Caco-2 (cell line): Measurements from ENCODE around the gene TCF7L2. TPM values are rescaled to one million over a fixed set of nuclear protein-coding genes. Genes with fewer than 3 reads are reported as not detected.

Source experiments
- BruUV-seq: library from RNA; stranded (reverse); fragments of 400-500 nt; replicated peaks from 2 replicates; lab custom pipeline; 2021; lab: Mats Ljungman, UMichigan
- CTCF ChIA-PET: fragments of 300-600 bp; sonication (Branson Sonifier 250); formaldehyde crosslinking; loops from one replicate; lab custom pipeline; 2022; ENCODE audit warnings: antibody characterized with exemption; lab: Charles Lee
- POLR2A ChIA-PET: fragments of 300-600 bp; sonication (Branson Sonifier 250); formaldehyde crosslinking; loops from one replicate; lab custom pipeline; 2022; ENCODE audit warnings: antibody characterized with exemption; lab: Charles Lee
- DNase-seq, 2 experiments: peaks; one replicate each; pipeline versions ENCODE4 v3.0.0 to v3.0.0-alpha.2; 2020 to 2022
- H3K27me3 ChIP-seq: replicated peaks from 2 replicates; pipeline ENCODE4 v1.6.0; 2011; ENCODE audit warnings: low read length; ENCODE audit not compliant: control insufficient read depth, insufficient read depth
- H3K36me3 ChIP-seq: 2 replicates; pipeline ENCODE4 v1.5.1; 2011; ENCODE audit warnings: low read length; ENCODE audit not compliant: control insufficient read depth, insufficient read depth
- H3K4me1 ChIP-seq: fragments of 250-450 bp; sonication (Bioruptor Pico); 2 replicates; pipeline ENCODE4 v1.5.1; 2020; ENCODE audit warnings: mild to moderate bottlenecking
- H3K4me3 ChIP-seq: 2 replicates; pipeline ENCODE4 v1.5.1; 2011; ENCODE audit warnings: low read depth, mild to moderate bottlenecking, control low read depth, low read length
- H3K9me3 ChIP-seq: fragments of 250-450 bp; sonication (Bioruptor Pico); 2 replicates; pipeline ENCODE4 v1.5.1; 2020; ENCODE audit warnings: mild to moderate bottlenecking, moderate library complexity
- H3K27ac Mint-ChIP-seq: one replicate; pipeline ENCODE4 v1.8.0; 2022; ENCODE audit warnings: mixed read lengths; ENCODE audit not compliant: unreplicated experiment
- H3K27me3 Mint-ChIP-seq: one replicate; pipeline ENCODE4 v1.8.0; 2022; ENCODE audit warnings: mixed read lengths; ENCODE audit not compliant: insufficient read depth, unreplicated experiment
- H3K36me3 Mint-ChIP-seq: one replicate; pipeline ENCODE4 v1.8.0; 2022; ENCODE audit warnings: mild to moderate bottlenecking, mixed read lengths; ENCODE audit not compliant: insufficient read depth, unreplicated experiment
- H3K4me1 Mint-ChIP-seq: one replicate; pipeline ENCODE4 v1.8.0; 2022; ENCODE audit warnings: low read depth, mixed read lengths; ENCODE audit not compliant: unreplicated experiment
- H3K4me3 Mint-ChIP-seq: one replicate; pipeline ENCODE4 v1.8.0; 2022; ENCODE audit warnings: mild to moderate bottlenecking, moderate library complexity, mixed read lengths; ENCODE audit not compliant: unreplicated experiment
- H3K9me3 Mint-ChIP-seq: one replicate; pipeline ENCODE4 v1.8.0; 2022; ENCODE audit warnings: mixed read lengths; ENCODE audit not compliant: unreplicated experiment
- intact Hi-C: fragments of 100-400 bp; cut with micrococcal nuclease; formaldehyde crosslinking; loops from one replicate; pipeline ENCODE4 v1.10.0; 2022; ENCODE audit not compliant: unreplicated experiment
- total RNA-seq: library from RNA; stranded (reverse); gene quantifications from 2 replicates; pipeline ENCODE4 v1.2.3, GENCODE V29; 2022
- TF ChIP-seq, protein P1 (sequence below), 2 experiments: fragments of 200-600 bp in 1 of 2; IDR thresholded peaks; 1 replicate in 1 of 2; 2 replicates in 1 of 2; pipeline versions ENCODE4 v1.5.1 to v1.8.0; 2011 to 2022; ENCODE audit warnings: antibody characterized with exemption in 1 of 2, control low read depth in 1 of 2, inconsistent platforms in 1 of 2, low read depth in 1 of 2, low read length in 1 of 2, mild to moderate bottlenecking in 1 of 2, moderate library complexity in 1 of 2; ENCODE audit not compliant: insufficient read depth in 1 of 2, severe bottlenecking in 1 of 2, unreplicated experiment in 1 of 2

The TCF7L2 gene
- total RNA-seq, 1 experiment from 2014 or later: 45.4 TPM

DNA sequence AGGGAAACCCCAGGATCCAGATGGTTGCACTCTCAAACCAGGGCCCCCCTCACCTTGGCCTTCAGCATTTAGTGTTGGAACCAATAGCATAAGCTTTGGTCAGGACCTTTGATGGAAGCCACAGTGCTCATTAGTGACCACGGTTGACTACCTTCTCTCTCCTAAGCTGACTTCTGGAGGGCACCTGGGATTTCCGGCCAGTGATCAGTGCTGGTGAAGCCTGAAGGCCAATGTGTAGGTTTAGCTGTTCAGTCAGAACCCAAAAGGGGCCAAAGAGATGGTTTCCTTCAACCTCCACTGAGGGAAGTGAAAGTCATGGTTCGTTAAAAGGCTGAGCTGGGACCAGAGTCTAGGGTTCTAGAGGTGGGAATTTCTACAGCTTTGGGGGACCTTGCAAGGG is 46.4 kb downstream of the TCF7L2 start:
- TF ChIP-seq, protein P1, sequence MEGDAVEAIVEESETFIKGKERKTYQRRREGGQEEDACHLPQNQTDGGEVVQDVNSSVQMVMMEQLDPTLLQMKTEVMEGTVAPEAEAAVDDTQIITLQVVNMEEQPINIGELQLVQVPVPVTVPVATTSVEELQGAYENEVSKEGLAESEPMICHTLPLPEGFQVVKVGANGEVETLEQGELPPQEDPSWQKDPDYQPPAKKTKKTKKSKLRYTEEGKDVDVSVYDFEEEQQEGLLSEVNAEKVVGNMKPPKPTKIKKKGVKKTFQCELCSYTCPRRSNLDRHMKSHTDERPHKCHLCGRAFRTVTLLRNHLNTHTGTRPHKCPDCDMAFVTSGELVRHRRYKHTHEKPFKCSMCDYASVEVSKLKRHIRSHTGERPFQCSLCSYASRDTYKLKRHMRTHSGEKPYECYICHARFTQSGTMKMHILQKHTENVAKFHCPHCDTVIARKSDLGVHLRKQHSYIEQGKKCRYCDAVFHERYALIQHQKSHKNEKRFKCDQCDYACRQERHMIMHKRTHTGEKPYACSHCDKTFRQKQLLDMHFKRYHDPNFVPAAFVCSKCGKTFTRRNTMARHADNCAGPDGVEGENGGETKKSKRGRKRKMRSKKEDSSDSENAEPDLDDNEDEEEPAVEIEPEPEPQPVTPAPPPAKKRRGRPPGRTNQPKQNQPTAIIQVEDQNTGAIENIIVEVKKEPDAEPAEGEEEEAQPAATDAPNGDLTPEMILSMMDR (IDR thresholded peaks at IDR 0.05; ENCODE audit: insufficient read depth in 1 of 2, low read depth in 1 of 2, low read length in 1 of 2, severe bottlenecking in 1 of 2, unreplicated experiment in 1 of 2): no peak
- ChIA-PET CTCF (no interaction called here), POLR2A (no interaction called here)
- H3K9me3 Mint-ChIP-seq: no peaks in the 10 kb centered on the region
- H3K27me3 Mint-ChIP-seq: no peaks in the 10 kb centered on the region
- intact Hi-C loops: no loop called here
- no peak overlapping the region for H3K4me3 ChIP-seq
- peaks cover 24% of the 10 kb centered on the region for H3K36me3 Mint-ChIP-seq
- H3K36me3 ChIP-seq: peaks cover 1% of the 10 kb centered on the region
- peaks cover 22% of the 10 kb centered on the region for H3K4me1 Mint-ChIP-seq
- BruUV-seq: no TSS peak
- DNase-seq: no peak
- H3K4me3 Mint-ChIP-seq: no peak overlapping the region
- no peaks in the 10 kb centered on the region for H3K9me3 ChIP-seq
- no peak overlapping the region for H3K27ac Mint-ChIP-seq
- H3K27me3 ChIP-seq: no peaks in the 10 kb centered on the region
- H3K4me1 ChIP-seq: no peaks in the 10 kb centered on the region; the same call in 1 of the 2 replicates

DNA sequence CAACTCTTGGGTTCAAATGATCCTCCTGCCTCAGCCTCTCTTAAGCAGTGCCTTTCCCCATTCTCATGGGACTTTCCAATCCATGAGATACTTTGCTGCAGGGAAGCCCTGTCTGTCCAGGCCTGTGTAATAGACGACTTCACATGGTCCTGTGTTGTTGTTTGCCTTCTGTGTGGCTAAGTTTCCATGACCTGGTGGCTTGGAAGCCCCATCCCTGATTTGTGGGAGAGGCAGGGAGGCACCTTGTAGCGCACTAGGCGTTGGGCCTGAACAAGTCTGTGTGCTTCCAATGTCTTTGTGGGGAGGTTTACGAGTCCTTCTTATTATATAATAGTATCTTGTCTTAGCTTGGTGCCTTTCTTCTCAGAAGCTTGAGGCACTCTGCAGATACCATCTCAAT is 49.1 kb downstream of the TCF7L2 start:
- Histone ChIP-seq H3K4me1 (peaks cover 9% of the 10 kb centered on the region), H3K4me3 (no peak overlapping the region), H3K36me3 (no peaks in the 10 kb centered on the region), H3K9me3 (no peaks in the 10 kb centered on the region), H3K27me3 (no peaks in the 10 kb centered on the region)
- intact Hi-C loops: no loop called here
- POLR2A ChIA-PET: no interaction called here
- Mint-ChIP-seq H3K4me3 (no peak overlapping the region), H3K36me3 (peaks cover 28% of the 10 kb centered on the region), H3K27ac (no peak overlapping the region), H3K4me1 (peaks cover 34% of the 10 kb centered on the region), H3K9me3 (no peaks in the 10 kb centered on the region), H3K27me3 (no peaks in the 10 kb centered on the region)
- BruUV-seq: no TSS peak
- TF ChIP-seq, protein P1 (IDR thresholded peaks at IDR 0.05; ENCODE audit: insufficient read depth in 1 of 2, low read depth in 1 of 2, low read length in 1 of 2, severe bottlenecking in 1 of 2, unreplicated experiment in 1 of 2): no peak
- DNase-seq: no peak
- CTCF ChIA-PET: no interaction called here

DNA sequence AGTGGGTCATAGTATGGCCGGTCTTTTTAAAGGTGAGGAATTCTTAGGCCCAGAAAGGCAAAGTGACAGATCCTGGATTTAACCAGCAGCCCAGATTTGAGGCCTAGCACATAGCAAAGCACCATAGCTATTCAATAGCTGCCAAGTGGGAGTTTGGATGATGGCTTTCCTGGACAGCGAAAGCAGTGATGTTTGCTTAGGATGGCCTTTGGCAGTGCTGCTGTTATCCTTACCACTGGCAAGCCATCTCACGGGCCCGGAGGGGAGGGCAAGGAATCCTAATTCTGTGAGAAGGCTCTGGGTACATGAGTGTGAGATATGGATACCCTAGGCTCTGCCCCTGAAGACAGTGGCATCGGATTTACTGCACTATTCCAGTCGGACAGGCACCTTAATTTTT is 50.4 kb downstream of the TCF7L2 start:
- H3K4me1 ChIP-seq: peaks cover 18% of the 10 kb centered on the region

More for the DNA sequence above, 50.4 kb downstream of the TCF7L2 start:
- Mint-ChIP-seq H3K36me3 (peaks cover 30% of the 10 kb centered on the region), H3K27me3 (no peaks in the 10 kb centered on the region), H3K9me3 (no peaks in the 10 kb centered on the region), H3K27ac (peak overlapping the region; percentile 30), H3K4me3 (no peak overlapping the region), H3K4me1 (peaks cover 37% of the 10 kb centered on the region)
- POLR2A ChIA-PET: no interaction called here
- Histone ChIP-seq H3K27me3 (no peaks in the 10 kb centered on the region), H3K36me3 (no peaks in the 10 kb centered on the region), H3K4me3 (no peak overlapping the region), H3K9me3 (no peaks in the 10 kb centered on the region)
- TF ChIP-seq, protein P1 (IDR thresholded peaks at IDR 0.05; ENCODE audit: insufficient read depth in 1 of 2, low read depth in 1 of 2, low read length in 1 of 2, severe bottlenecking in 1 of 2, unreplicated experiment in 1 of 2): no peak
- no peak for DNase-seq
- CTCF ChIA-PET: no interaction called here
- no TSS peak for BruUV-seq
- intact Hi-C loops: no loop called here
